Sigmoid colon (tissue), 7 donors: ENCODE measurements around the gene ZNF718. TPM values are rescaled to one million over a fixed set of nuclear protein-coding genes. Genes with fewer than 3 reads are reported as not detected.

Experiments used
- DNase-seq: peaks from one replicate; pipeline ENCODE4 v3.0.0-alpha.2; 2019
- H3K27ac ChIP-seq, 4 donors: fragments of 200-600 bp; sonication (generic); one replicate each; pipeline ENCODE4 v1.5.1; 2016 to 2019; ENCODE audit warnings: mild to moderate bottlenecking in 1 of 4
- H3K27me3 ChIP-seq, 3 donors: fragments of 200-600 bp; sonication (generic); one replicate each; pipeline ENCODE4 v1.5.1; 2019; ENCODE audit warnings: mild to moderate bottlenecking in 1 of 3
- H3K36me3 ChIP-seq, 4 donors: fragments of 200-600 bp; sonication (generic); one replicate each; pipeline ENCODE4 v1.5.1; 2016 to 2019
- H3K4me1 ChIP-seq, 4 donors: fragments of 200-600 bp; sonication (generic); one replicate each; pipeline ENCODE4 v1.5.1; 2017 to 2019
- H3K4me3 ChIP-seq, 4 donors: fragments of 200-600 bp; sonication (generic); one replicate each; pipeline ENCODE4 v1.5.1; 2017 to 2019; ENCODE audit warnings: mild to moderate bottlenecking in 2 of 4, moderate library complexity in 1 of 4
- H3K9me3 ChIP-seq, 4 donors: fragments of 200-600 bp in 3 of 4; sonication (generic) in 3 of 4; one replicate each; pipeline versions ENCODE4 v1.5.1 to v1.6.1; 2013 to 2019
- EP300 ChIP-seq, 4 donors: sonication (generic); formaldehyde crosslinking; IDR thresholded peaks; one replicate each; pipeline ENCODE4 v1.6.1; 2017; ENCODE audit warnings: antibody characterized with exemption in 4 of 4
- POLR2A ChIP-seq, 2 donors: fragments of 450-650 bp; IDR thresholded peaks; one replicate each; pipeline ENCODE4 v1.6.1; 2016; ENCODE audit warnings: antibody characterized with exemption in 2 of 2, mild to moderate bottlenecking in 2 of 2, moderate library complexity in 2 of 2
- POLR2AphosphoS5 ChIP-seq, 4 donors: sonication (generic); formaldehyde crosslinking; IDR thresholded peaks; one replicate each; pipeline ENCODE4 v1.6.1; 2017; ENCODE audit warnings: antibody characterized with exemption in 4 of 4
- WGBS, 2 donors: extraction: QIAGEN DNeasy Blood & Tissue Kit; methylation state at CpG; one replicate each; pipeline ENCODE4 v1.1.7; 2013; 5-methylcytosine and 5-hydroxymethylcytosine counted together
- intact Hi-C: fragments of 100-400 bp; cut with DNase I; formaldehyde crosslinking; loops from one replicate; pipeline ENCODE4 v1.15.1; 2023
- polyA plus RNA-seq, 3 donors: library from polyadenylated mRNA; stranded (reverse); fragments of 200-250 nt; gene quantifications; one replicate each; pipeline ENCODE4 v1.2.3, GENCODE V29; 2013
- total RNA-seq, 4 donors: library from RNA; depleted of rRNA; stranded (reverse); fragments of >200 nt; gene quantifications; one replicate each; pipeline ENCODE4 v1.1.0, GENCODE V29; 2016
- TF ChIP-seq, protein P1 (sequence below), 4 experiments: fragments of 450-650 bp in 3 of 4; fragments of 200-600 bp in 1 of 4; IDR thresholded peaks; one replicate each; pipeline ENCODE4 v1.5.1; 2016 to 2019; ENCODE audit warnings: antibody characterized with exemption in 4 of 4, mild to moderate bottlenecking in 3 of 4, moderate library complexity in 2 of 4
- donor health status: healthy with polysubstance abuse.
- donor health status: Bipolar disorder and iron deficiency.
- donor health status: healthy.

The ZNF718 gene
- total and polyA plus RNA-seq, 7 donors, result 1.2 to 13.2 (median 7.7) TPM

DNA sequence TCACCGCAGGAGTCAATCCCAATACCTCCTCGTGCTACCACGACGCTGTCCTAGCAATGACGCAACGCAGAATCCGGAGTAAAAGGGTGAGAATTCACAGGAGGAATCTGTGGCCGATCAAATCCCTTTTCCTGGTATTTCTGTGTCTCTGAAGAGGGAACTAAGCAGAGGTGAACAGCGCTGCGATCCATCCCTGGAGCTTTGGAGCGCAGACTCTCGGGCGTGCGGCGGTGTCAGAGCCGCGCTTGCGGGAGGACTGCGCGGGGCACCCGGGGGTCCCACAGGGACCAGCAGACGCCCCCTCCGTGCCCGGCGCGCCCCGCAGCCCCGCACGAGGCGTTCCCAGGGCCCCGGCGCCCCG lies 17.2 kb upstream of the ZNF718 start:
- Histone ChIP-seq H3K36me3 (no peaks in the 10 kb centered on the region), H3K27me3 (peaks cover 12 to 51% (median 30%) of the 10 kb centered on the region in 3 donors), H3K4me3 (peak overlapping the region in 3 of 4 donors; percentile 36 to 48 (median 43)), H3K4me1 (peaks cover 0 to 15% (median 11%) of the 10 kb centered on the region in 4 donors), H3K27ac (no peak overlapping the region), H3K9me3 (peaks cover 0 to 32% (median 5%) of the 10 kb centered on the region in 4 donors)
- intact Hi-C loops, result no loop called here
- 23 to 54% methylated on average over 33 of the region's 33 CpGs for WGBS, 2 donors
- TF ChIP-seq, protein P1, sequence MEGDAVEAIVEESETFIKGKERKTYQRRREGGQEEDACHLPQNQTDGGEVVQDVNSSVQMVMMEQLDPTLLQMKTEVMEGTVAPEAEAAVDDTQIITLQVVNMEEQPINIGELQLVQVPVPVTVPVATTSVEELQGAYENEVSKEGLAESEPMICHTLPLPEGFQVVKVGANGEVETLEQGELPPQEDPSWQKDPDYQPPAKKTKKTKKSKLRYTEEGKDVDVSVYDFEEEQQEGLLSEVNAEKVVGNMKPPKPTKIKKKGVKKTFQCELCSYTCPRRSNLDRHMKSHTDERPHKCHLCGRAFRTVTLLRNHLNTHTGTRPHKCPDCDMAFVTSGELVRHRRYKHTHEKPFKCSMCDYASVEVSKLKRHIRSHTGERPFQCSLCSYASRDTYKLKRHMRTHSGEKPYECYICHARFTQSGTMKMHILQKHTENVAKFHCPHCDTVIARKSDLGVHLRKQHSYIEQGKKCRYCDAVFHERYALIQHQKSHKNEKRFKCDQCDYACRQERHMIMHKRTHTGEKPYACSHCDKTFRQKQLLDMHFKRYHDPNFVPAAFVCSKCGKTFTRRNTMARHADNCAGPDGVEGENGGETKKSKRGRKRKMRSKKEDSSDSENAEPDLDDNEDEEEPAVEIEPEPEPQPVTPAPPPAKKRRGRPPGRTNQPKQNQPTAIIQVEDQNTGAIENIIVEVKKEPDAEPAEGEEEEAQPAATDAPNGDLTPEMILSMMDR (IDR thresholded peaks at IDR 0.05), result no peak
- TF ChIP-seq POLR2AphosphoS5 (IDR thresholded peaks at IDR 0.05) (no peak), POLR2A (IDR thresholded peaks at IDR 0.05) (no peak), EP300 (IDR thresholded peaks at IDR 0.05) (no peak)
- DNase-seq, result no peak

DNA sequence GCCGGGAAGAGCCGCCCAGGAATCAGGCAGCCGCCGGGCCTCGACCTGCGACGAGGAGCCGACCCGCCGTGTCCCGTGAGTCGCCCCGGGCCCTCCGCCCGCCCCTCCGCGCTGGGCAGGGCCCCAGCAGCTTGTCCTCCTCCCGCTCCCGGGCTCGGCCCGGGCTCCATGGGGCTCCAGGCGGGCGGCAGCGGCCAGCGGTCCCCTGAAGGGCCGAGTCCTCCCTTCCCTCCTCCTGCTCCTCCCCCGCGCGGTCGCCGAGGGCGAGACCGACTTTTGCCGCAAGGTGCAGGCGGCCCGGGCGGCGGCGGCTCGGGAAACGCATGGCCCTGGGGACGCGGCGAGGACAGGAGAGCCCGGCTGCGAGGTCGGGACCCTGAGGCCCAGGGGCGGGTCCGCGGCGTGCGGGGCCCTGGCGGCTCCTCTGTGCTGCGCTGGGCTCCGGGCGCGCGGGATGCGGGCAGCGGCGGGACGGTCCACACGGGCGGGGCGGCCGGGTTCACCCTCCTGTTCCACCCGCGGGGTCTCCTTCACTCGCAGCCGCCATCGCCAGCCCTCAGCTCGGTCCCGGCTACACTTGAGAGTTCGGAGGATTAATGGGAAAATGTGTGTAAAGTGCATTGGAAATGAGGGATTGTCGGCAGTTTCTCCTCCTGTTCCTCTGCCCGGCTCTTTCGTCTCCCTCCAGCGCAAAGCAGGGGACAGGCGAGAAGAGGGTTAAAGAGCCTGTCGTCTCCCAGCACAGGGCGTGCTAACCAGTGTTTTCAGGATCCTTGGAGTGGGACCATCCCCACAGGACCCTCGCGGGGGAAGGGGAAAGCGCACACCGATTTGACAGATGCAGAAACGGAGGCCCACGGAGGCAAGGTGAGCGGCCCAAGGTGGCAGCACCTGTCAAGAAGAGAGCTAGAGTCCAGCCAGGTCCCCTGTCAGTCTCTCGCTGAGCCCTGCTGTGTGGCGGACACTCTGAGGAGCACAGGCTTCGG lies 16.6 kb upstream of the ZNF718 start:
- peak overlapping the region; percentile 14 to 48 (median 40) for H3K4me3 ChIP-seq
- no peak overlapping the region for H3K27ac ChIP-seq
- peaks cover 12 to 51% (median 30%) of the 10 kb centered on the region in 3 donors for H3K27me3 ChIP-seq
- no peak for DNase-seq
- peaks cover 0 to 15% (median 11%) of the 10 kb centered on the region in 4 donors for H3K4me1 ChIP-seq
- no peaks in the 10 kb centered on the region for H3K36me3 ChIP-seq
- 13 to 37% methylated on average over 91 of the region's 91 CpGs for WGBS, 2 donors
- TF ChIP-seq, protein P1 (IDR thresholded peaks at IDR 0.05), result no peak
- no peak for TF ChIP-seq POLR2AphosphoS5 (IDR thresholded peaks at IDR 0.05)
- TF ChIP-seq EP300 (IDR thresholded peaks at IDR 0.05), result no peak
- no peak for TF ChIP-seq POLR2A (IDR thresholded peaks at IDR 0.05)
- intact Hi-C loops, result no loop called here
- peaks cover 0 to 32% (median 4%) of the 10 kb centered on the region in 4 donors for H3K9me3 ChIP-seq

GRCh38 chr4:112771-113170 lies 11.5 kb upstream of the ZNF718 start:
- Histone ChIP-seq H3K36me3 (no peaks in the 10 kb centered on the region), H3K4me1 (peaks cover 0 to 6% (median 3%) of the 10 kb centered on the region in 4 donors), H3K27ac (no peak overlapping the region), H3K9me3 (peaks cover 0 to 15% (median 0%) of the 10 kb centered on the region in 4 donors), H3K27me3 (peaks cover 7 to 30% (median 20%) of the 10 kb centered on the region in 3 donors), H3K4me3 (no peak overlapping the region)
- intact Hi-C loops, result no loop called here
- 68 to 69% methylated on average over 1 of the region's 1 CpG for WGBS, 2 donors
- no peak for DNase-seq
- TF ChIP-seq, protein P1 (IDR thresholded peaks at IDR 0.05), result no peak
- TF ChIP-seq POLR2AphosphoS5 (IDR thresholded peaks at IDR 0.05) (no peak), POLR2A (IDR thresholded peaks at IDR 0.05) (no peak), EP300 (IDR thresholded peaks at IDR 0.05) (no peak)

DNA sequence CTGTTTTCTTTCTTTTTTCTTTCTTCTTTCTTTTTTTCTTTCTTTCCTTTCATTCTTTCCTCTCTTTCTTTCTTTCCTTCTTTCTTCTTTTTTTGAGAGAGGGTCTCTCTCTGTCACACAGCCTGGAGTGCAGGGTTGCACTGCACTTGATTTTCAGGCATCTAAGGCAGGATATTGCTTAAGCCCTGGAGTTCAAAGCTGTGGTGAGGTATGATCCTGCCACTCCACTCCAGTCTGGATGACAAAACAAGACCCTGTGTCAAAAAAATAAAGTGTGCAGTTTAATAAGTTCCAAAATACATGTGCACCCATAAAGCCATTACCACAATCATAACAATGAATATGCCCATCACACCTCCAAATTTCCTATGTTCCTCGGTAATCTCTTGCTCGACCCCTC lies 10.6 kb upstream of the ZNF718 start:
- Histone ChIP-seq H3K27me3 (peaks cover 0 to 20% (median 11%) of the 10 kb centered on the region in 3 donors), H3K27ac (no peak overlapping the region), H3K4me1 (no peaks in the 10 kb centered on the region), H3K4me3 (no peak overlapping the region), H3K9me3 (peaks cover 0 to 15% (median 0%) of the 10 kb centered on the region in 4 donors), H3K36me3 (no peaks in the 10 kb centered on the region)
- intact Hi-C loops, result no loop called here
- no peak for DNase-seq
- 94% methylated on average over 2 of the region's 2 CpGs for WGBS, 2 donors
- TF ChIP-seq, protein P1 (IDR thresholded peaks at IDR 0.05), result no peak
- no peak for TF ChIP-seq POLR2A (IDR thresholded peaks at IDR 0.05)
- no peak for TF ChIP-seq EP300 (IDR thresholded peaks at IDR 0.05)
